H1 (cell line): ENCODE data around the gene PLA2R1. TPM values are rescaled to one million over a fixed set of nuclear protein-coding genes. Genes with fewer than 3 reads are reported as not detected.

Experiments
- CTCF ChIA-PET: fragments of 300-600 bp; sonication (Branson Sonifier 250); formaldehyde crosslinking; loops from one replicate; lab custom pipeline; 2021; ENCODE audit not compliant: partially characterized antibody; lab: Charles Lee
- POLR2A ChIA-PET: fragments of 300-600 bp; sonication (Branson Sonifier 250); formaldehyde crosslinking; loops from one replicate; lab custom pipeline; 2021; ENCODE audit warnings: inconsistent platforms; ENCODE audit not compliant: partially characterized antibody; lab: Charles Lee
- DNase-seq, 2 experiments: peaks; one replicate each; pipeline versions ENCODE4 v3.0.0 to v3.0.0-alpha.2; 2010 to 2022; ENCODE audit warnings: low spot score in 2 of 2, low read depth in 1 of 2, mixed read lengths in 1 of 2
- FAIRE-seq: peaks from 2 replicates; lab custom pipeline; 2011; peaks lifted over from hg19 to GRCh38; lab: Jason Lieb, UNC
- H2AFZ ChIP-seq: 2 replicates; pipeline ENCODE4 v1.8.1; 2012; ENCODE audit warnings: low read length, inconsistent platforms
- H2AK5ac ChIP-seq: 2 replicates; pipeline ENCODE4 v1.6.1; 2013; ENCODE audit warnings: low read depth, low read length
- H2BK120ac ChIP-seq: replicated peaks from 2 replicates; pipeline ENCODE3; 2013; ENCODE audit warnings: low read depth, low read length, inconsistent platforms
- H2BK12ac ChIP-seq: 2 replicates; pipeline ENCODE4 v1.6.1; 2013; ENCODE audit warnings: low read depth, low read length
- H2BK15ac ChIP-seq: 2 replicates; pipeline ENCODE4 v1.6.1; 2013; ENCODE audit warnings: low read length
- H2BK20ac ChIP-seq: 2 replicates; pipeline ENCODE4 v1.6.1; 2013; ENCODE audit warnings: low read length
- H2BK5ac ChIP-seq: 2 replicates; pipeline ENCODE4 v1.6.1; 2013; ENCODE audit warnings: low read depth, low read length
- H3K14ac ChIP-seq: 2 replicates; pipeline ENCODE4 v1.6.1; 2013; ENCODE audit warnings: inconsistent platforms; ENCODE audit not compliant: insufficient read length
- H3K18ac ChIP-seq: 2 replicates; pipeline ENCODE4 v1.6.1; 2013; ENCODE audit warnings: low read length; ENCODE audit errors: extremely low read depth
- H3K23ac ChIP-seq: 2 replicates; pipeline ENCODE4 v1.6.1; 2013; ENCODE audit warnings: inconsistent platforms; ENCODE audit not compliant: insufficient read length
- H3K23me2 ChIP-seq: 2 replicates; pipeline ENCODE4 v1.6.1; 2013; ENCODE audit warnings: low read depth, low read length
- H3K27ac ChIP-seq: 2 replicates; pipeline ENCODE4 v1.6.1; 2011; ENCODE audit warnings: low read depth, low read length, inconsistent platforms
- H3K27me3 ChIP-seq, 4 experiments: replicated peaks in 1 of 4; 1 replicate in 1 of 4; 2 replicates in 3 of 4; pipeline versions ENCODE4 v1.6.1 to v1.8.1; 2011 to 2013; ENCODE audit warnings: low read length in 3 of 4, mild to moderate bottlenecking in 3 of 4, inconsistent platforms in 2 of 4, mixed read lengths in 2 of 4, moderate library complexity in 1 of 4; ENCODE audit not compliant: control insufficient read depth in 3 of 4, insufficient read depth in 3 of 4; ENCODE audit errors: extremely low read depth in 1 of 4
- H3K36me3 ChIP-seq, 4 experiments: 2 replicates each; pipeline versions ENCODE4 v1.6.1 to v1.8.1; 2011 to 2013; ENCODE audit warnings: mild to moderate bottlenecking in 4 of 4, low read length in 3 of 4, moderate library complexity in 2 of 4, control low read depth in 1 of 4, inconsistent platforms in 1 of 4; ENCODE audit not compliant: insufficient read depth in 4 of 4, control insufficient read depth in 2 of 4
- H3K4ac ChIP-seq: replicated peaks from 2 replicates; pipeline ENCODE3; 2013; ENCODE audit warnings: low read length, low read depth, mixed read lengths, inconsistent platforms; ENCODE audit not compliant: insufficient read length
- H3K4me1 ChIP-seq, 4 experiments: replicated peaks in 1 of 4; 1 replicate in 1 of 4; 2 replicates in 3 of 4; pipeline versions ENCODE4 v1.6.1 to v1.8.1; 2011 to 2013; ENCODE audit warnings: low read length in 3 of 4, inconsistent platforms in 2 of 4, mixed read lengths in 1 of 4; ENCODE audit not compliant: insufficient read depth in 4 of 4, control insufficient read depth in 3 of 4
- H3K4me2 ChIP-seq, 2 experiments: 2 replicates each; pipeline versions ENCODE4 v1.6.1 to v1.8.1; 2011 to 2013; ENCODE audit warnings: low read depth in 2 of 2, low read length in 2 of 2, control low read depth in 1 of 2, inconsistent platforms in 1 of 2, mild to moderate bottlenecking in 1 of 2; ENCODE audit not compliant: insufficient read depth in 1 of 2
- H3K4me3 ChIP-seq, 4 experiments: fragments of 200-600, 300-600 bp in 1 of 4; sonication (generic), shearing (Covaris generic), sonication (Bioruptor Twin) in 1 of 4; 2 replicates each; pipeline versions ENCODE4 v1.5.1 to v1.8.1; 2011 to 2016; ENCODE audit warnings: low read length in 4 of 4, low read depth in 3 of 4, control low read depth in 2 of 4, inconsistent platforms in 2 of 4, mild to moderate bottlenecking in 2 of 4, mixed read lengths in 1 of 4, moderate library complexity in 1 of 4; ENCODE audit not compliant: insufficient read depth in 2 of 4; ENCODE audit errors: extremely low read depth in 1 of 4
- H3K56ac ChIP-seq: replicated peaks from 2 replicates; pipeline ENCODE3; 2013; ENCODE audit warnings: low read depth, mild to moderate bottlenecking, mixed read lengths, low read length, inconsistent platforms; ENCODE audit not compliant: insufficient read length
- H3K79me1 ChIP-seq: 2 replicates; pipeline ENCODE4 v1.6.1; 2013; ENCODE audit warnings: low read depth, low read length, control low read depth
- H3K79me2 ChIP-seq, 2 experiments: 2 replicates each; pipeline versions ENCODE4 v1.6.1 to v1.8.1; 2012 to 2013; ENCODE audit warnings: low read length in 2 of 2, mild to moderate bottlenecking in 2 of 2, inconsistent platforms in 1 of 2; ENCODE audit not compliant: insufficient read depth in 2 of 2, control insufficient read depth in 1 of 2
- H3K9ac ChIP-seq, 4 experiments: replicated peaks in 1 of 4; 1 replicate in 1 of 4; 2 replicates in 3 of 4; pipeline versions ENCODE4 v1.6.1 to v1.8.1; 2011 to 2013; ENCODE audit warnings: low read depth in 3 of 4, low read length in 3 of 4, control low read depth in 2 of 4, mild to moderate bottlenecking in 2 of 4, moderate library complexity in 2 of 4, inconsistent platforms in 1 of 4; ENCODE audit errors: extremely low read depth in 1 of 4
- H3K9me3 ChIP-seq, 2 experiments: 2 replicates each; pipeline versions ENCODE4 v1.6.1 to v1.8.1; 2012 to 2013; ENCODE audit warnings: mild to moderate bottlenecking in 2 of 2, moderate library complexity in 2 of 2, control low read depth in 1 of 2, inconsistent platforms in 1 of 2, low read depth in 1 of 2, low read length in 1 of 2, mixed read lengths in 1 of 2; ENCODE audit not compliant: insufficient read depth in 2 of 2
- H4K20me1 ChIP-seq, 2 experiments: replicated peaks in 1 of 2; 2 replicates each; pipeline versions ENCODE3 to v1.8.1; 2011 to 2013; ENCODE audit warnings: inconsistent platforms in 2 of 2, low read length in 2 of 2, mild to moderate bottlenecking in 1 of 2; ENCODE audit not compliant: insufficient read depth in 2 of 2, control insufficient read depth in 1 of 2
- H4K5ac ChIP-seq: 2 replicates; pipeline ENCODE4 v1.6.1; 2013; ENCODE audit warnings: low read length, low read depth, mixed read lengths, inconsistent platforms; ENCODE audit not compliant: insufficient read length
- H4K8ac ChIP-seq: 2 replicates; pipeline ENCODE4 v1.8.0; 2013; ENCODE audit warnings: mild to moderate bottlenecking, moderate library complexity, low read length, inconsistent platforms; ENCODE audit not compliant: insufficient read depth; ENCODE audit errors: extremely low read depth
- H4K91ac ChIP-seq: replicated peaks from 2 replicates; pipeline ENCODE3; 2013; ENCODE audit warnings: low read length, mixed read lengths, inconsistent platforms; ENCODE audit not compliant: insufficient read length
- BCL11A ChIP-seq, 2 experiments: IDR thresholded peaks; one replicate each; pipeline ENCODE4 v1.6.1; 2011; ENCODE audit warnings: low read depth in 2 of 2, low read length in 2 of 2, mild to moderate bottlenecking in 2 of 2
- ZNF274 ChIP-seq: IDR thresholded peaks from 2 replicates; pipeline ENCODE4 v1.7.0; 2012; ENCODE audit warnings: low read length, borderline replicate concordance; ENCODE audit errors: extremely low read depth
- WGBS, 2 experiments: shearing (Covaris generic) in 1 of 2; methylation state at CpG; one replicate each; pipeline versions ENCODE4 v1.1.6 to v1.1.7; 2013 to 2015; ENCODE audit warnings: low lambda C conversion rate in 2 of 2, mixed read lengths in 2 of 2, inconsistent platforms in 1 of 2, low coverage in 1 of 2, missing lambda C conversion rate in 1 of 2; ENCODE audit not compliant: insufficient replicate concordance in 2 of 2, insufficient coverage in 1 of 2, insufficient read length in 1 of 2; ENCODE audit errors: extremely low coverage in 1 of 2, missing lambda C conversion rate in 1 of 2; 5-methylcytosine and 5-hydroxymethylcytosine counted together
- polyA plus RNA-seq, 7 experiments: library from polyadenylated mRNA; depleted of rRNA in 3 of 7; stranded (reverse) in 5 of 7; unstranded in 2 of 7; fragments of >200 nt in 5 of 7; fragments of 200-250 nt in 2 of 7; gene quantifications; 1 replicate in 5 of 7; 2 replicates in 1 of 7; 4 replicates in 1 of 7; pipeline versions ENCODE4 v1.2.1 to v1.2.3, GENCODE V29; 2011 to 2013; ENCODE audit warnings: missing spikeins in 2 of 7, mixed read lengths in 2 of 7
- total RNA-seq: library from RNA; stranded (reverse); fragmentation: NEBNext Ultra II Directional; extraction: Animal tissue kit (Norgen Biotek cat#: 25700); gene quantifications from 2 replicates; pipeline ENCODE4 v1.2.1, GENCODE V29; 2021
- TF ChIP-seq, protein P1 (sequence below): IDR thresholded peaks from 2 replicates; pipeline ENCODE4 v1.6.1; 2011; ENCODE audit warnings: low read depth, mild to moderate bottlenecking, low read length; ENCODE audit not compliant: insufficient read depth
- TF ChIP-seq, protein P2 (sequence below), 3 experiments: IDR thresholded peaks; 1 replicate in 2 of 3; 2 replicates in 1 of 3; pipeline versions ENCODE4 v1.5.1 to v1.6.1; 2011; ENCODE audit warnings: low read length in 3 of 3, mild to moderate bottlenecking in 3 of 3, inconsistent platforms in 2 of 3, low read depth in 1 of 3, moderate library complexity in 1 of 3; ENCODE audit not compliant: insufficient read depth in 1 of 3; ENCODE audit errors: control extremely low read depth in 1 of 3

PLA2R1 gene
- total and polyA plus RNA-seq, 2 of the 8 experiments (the other 6 are each of a cell fraction or from before 2014, with no cell fraction given) = 0.65 to 1.5 TPM

DNA sequence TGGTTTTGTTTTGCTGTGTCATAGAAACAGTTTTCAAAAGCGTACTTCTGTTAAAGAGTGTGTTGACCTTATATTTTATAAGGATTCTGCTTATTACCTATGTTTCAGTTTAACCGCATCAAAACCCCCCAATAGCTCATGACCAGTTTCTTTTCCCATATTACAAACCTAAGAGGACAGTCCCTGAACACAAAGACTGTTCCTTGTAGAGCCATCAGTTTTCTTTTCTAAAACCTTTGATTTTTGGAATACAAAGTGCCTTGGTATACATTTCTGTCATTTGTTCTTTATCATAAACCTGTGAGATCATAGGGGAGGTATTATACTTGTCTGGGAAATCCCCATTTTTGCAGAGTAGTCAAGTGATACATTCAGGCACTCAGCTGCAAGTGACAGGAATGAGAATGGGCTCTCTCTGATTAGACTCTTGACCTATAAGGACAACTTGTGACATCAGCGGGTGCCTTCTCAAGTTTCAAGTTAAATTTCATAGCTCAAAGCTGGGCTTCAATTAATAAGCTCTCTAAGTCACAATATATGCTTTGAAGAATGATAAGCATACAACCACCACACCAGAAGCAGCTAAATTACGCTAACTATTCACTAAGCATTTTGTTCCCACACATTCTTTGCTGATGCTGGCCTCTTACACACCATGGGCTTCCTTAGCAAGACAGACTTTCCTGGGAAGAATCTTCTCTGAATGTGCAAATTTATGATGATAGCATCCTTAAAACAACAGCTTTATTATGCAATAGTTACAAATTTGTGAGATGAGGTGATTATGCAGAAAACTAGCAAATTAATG lies 167.0 kb downstream of the PLA2R1 start:
- TF ChIP-seq, protein P1, sequence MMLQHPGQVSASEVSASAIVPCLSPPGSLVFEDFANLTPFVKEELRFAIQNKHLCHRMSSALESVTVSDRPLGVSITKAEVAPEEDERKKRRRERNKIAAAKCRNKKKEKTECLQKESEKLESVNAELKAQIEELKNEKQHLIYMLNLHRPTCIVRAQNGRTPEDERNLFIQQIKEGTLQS = no peak
- TF ChIP-seq ZNF274 (no peak), BCL11A (IDR thresholded peaks at IDR 0.05; ENCODE audit: low read depth in 2 of 2, low read length in 2 of 2) (no peak)
- TF ChIP-seq, protein P2, sequence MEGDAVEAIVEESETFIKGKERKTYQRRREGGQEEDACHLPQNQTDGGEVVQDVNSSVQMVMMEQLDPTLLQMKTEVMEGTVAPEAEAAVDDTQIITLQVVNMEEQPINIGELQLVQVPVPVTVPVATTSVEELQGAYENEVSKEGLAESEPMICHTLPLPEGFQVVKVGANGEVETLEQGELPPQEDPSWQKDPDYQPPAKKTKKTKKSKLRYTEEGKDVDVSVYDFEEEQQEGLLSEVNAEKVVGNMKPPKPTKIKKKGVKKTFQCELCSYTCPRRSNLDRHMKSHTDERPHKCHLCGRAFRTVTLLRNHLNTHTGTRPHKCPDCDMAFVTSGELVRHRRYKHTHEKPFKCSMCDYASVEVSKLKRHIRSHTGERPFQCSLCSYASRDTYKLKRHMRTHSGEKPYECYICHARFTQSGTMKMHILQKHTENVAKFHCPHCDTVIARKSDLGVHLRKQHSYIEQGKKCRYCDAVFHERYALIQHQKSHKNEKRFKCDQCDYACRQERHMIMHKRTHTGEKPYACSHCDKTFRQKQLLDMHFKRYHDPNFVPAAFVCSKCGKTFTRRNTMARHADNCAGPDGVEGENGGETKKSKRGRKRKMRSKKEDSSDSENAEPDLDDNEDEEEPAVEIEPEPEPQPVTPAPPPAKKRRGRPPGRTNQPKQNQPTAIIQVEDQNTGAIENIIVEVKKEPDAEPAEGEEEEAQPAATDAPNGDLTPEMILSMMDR (IDR thresholded peaks at IDR 0.05; ENCODE audit: control extremely low read depth in 1 of 3, insufficient read depth in 1 of 3, low read depth in 1 of 3, low read length in 3 of 3) = no peak
- H3K36me3 ChIP-seq = no peaks in the 10 kb centered on the region
- no peak overlapping the region for H3K23ac ChIP-seq
- 0 out of 7 replicates have a peak, but pooled peaks cover 0 to 2% (median 0%) of the 10 kb centered on the region in 4 experiments for H3K4me1 ChIP-seq
- H3K4me3 ChIP-seq = no peak overlapping the region
- DNase-seq = no peak
- CTCF ChIA-PET = interaction anchor here (0.7 to 1.6 kb wide), 9 partner anchors 9 to 72 kb away, joined by 3 to 4 read pairs (median 4); partner anchors contain the start of gene LY75
- no peak overlapping the region for H2BK120ac ChIP-seq
- H3K14ac ChIP-seq = no peak overlapping the region
- H3K9ac ChIP-seq = no peak overlapping the region
- H3K18ac ChIP-seq = no peak overlapping the region
- peak; percentile 32 for FAIRE-seq
- no peaks in the 10 kb centered on the region for H3K23me2 ChIP-seq
- WGBS, 2 experiments = 68% methylated on average over 4 of the region's 4 CpGs; no CpG with 5 or more reads in 1 of the 2 experiments
- no peak overlapping the region for H2AFZ ChIP-seq
- H2BK20ac ChIP-seq = no peak overlapping the region
- no peaks in the 10 kb centered on the region for H3K79me1 ChIP-seq
- H3K9me3 ChIP-seq = no peaks in the 10 kb centered on the region
- no peaks in the 10 kb centered on the region for H3K79me2 ChIP-seq
- POLR2A ChIA-PET = interaction anchor here (0.8 kb wide), 1 partner anchor 9 kb away, joined by 3 read pairs; the partner anchor contains the start of gene LY75
- no peak overlapping the region for H4K5ac ChIP-seq
- H3K27me3 ChIP-seq = peaks cover 0 to 5% (median 0%) of the 10 kb centered on the region in 4 experiments; a peak in 2 of 7 replicates
- H4K91ac ChIP-seq = no peak overlapping the region
- H2BK5ac ChIP-seq = no peak overlapping the region
- no peak overlapping the region for H2BK15ac ChIP-seq
- H2BK12ac ChIP-seq = no peak overlapping the region
- no peak overlapping the region for H3K27ac ChIP-seq
- H4K20me1 ChIP-seq = no peaks in the 10 kb centered on the region
- no peak overlapping the region for H3K4me2 ChIP-seq
- no peak overlapping the region for H2AK5ac ChIP-seq
- no peak overlapping the region for H3K56ac ChIP-seq
- H3K4ac ChIP-seq = no peak overlapping the region
- H4K8ac ChIP-seq = no peak overlapping the region
